HepG2 (cell line): ENCODE measurements around the gene CASKIN2. TPM values are rescaled to one million over a fixed set of nuclear protein-coding genes. Genes with fewer than 3 reads are reported as not detected.

Source experiments
- AHR ChIP-seq: IDR thresholded peaks from 2 replicates; pipeline ENCODE4 v1.6.1; 2018; ENCODE audit warnings: missing genetic modification reagents, missing compliant biosample characterization
- ATF7-NPFF ChIP-seq: sonication (generic); formaldehyde crosslinking; IDR thresholded peaks from 2 replicates; pipeline ENCODE4 v1.8.1; 2023; ENCODE audit warnings: mild to moderate bottlenecking, low read depth, missing genetic modification reagents, moderate library complexity
- FOXK2 ChIP-seq: fragments of 450-650 bp; IDR thresholded peaks from 2 replicates; pipeline ENCODE4 v1.6.1; 2016
- KLF12 ChIP-seq: sonication (generic); formaldehyde crosslinking; IDR thresholded peaks from 2 replicates; pipeline ENCODE4 v1.4.0; 2020; ENCODE audit warnings: missing genetic modification reagents, borderline replicate concordance
- MBD4 ChIP-seq: IDR thresholded peaks from 2 replicates; pipeline ENCODE4 v1.6.1; 2012; ENCODE audit warnings: low read length, inconsistent platforms, borderline replicate concordance
- MEF2D ChIP-seq: sonication (generic); formaldehyde crosslinking; IDR thresholded peaks from 2 replicates; pipeline ENCODE4 v1.5.1; 2020; ENCODE audit warnings: mild to moderate bottlenecking, missing genetic modification reagents
- MLLT10 ChIP-seq: sonication (generic); formaldehyde crosslinking; IDR thresholded peaks from 2 replicates; pipeline ENCODE4 v1.4.0; 2020; ENCODE audit warnings: missing genetic modification reagents
- NFATC3 ChIP-seq: sonication (generic); formaldehyde crosslinking; IDR thresholded peaks from 2 replicates; pipeline ENCODE4 v1.5.1; 2020; ENCODE audit warnings: mild to moderate bottlenecking, missing genetic modification reagents
- RBFOX2 ChIP-seq: fragments of 200-400 bp; formaldehyde crosslinking; IDR thresholded peaks from 2 replicates; pipeline ENCODE4 v1.6.1; 2017; ENCODE audit warnings: low read depth, mild to moderate bottlenecking, low read length
- REL ChIP-seq: sonication (generic); formaldehyde crosslinking; conservative IDR thresholded peaks from 2 replicates; pipeline ENCODE4 v1.8.0; 2022; ENCODE audit warnings: mild to moderate bottlenecking, missing genetic modification reagents, moderate library complexity
- RORA ChIP-seq: sonication (generic); formaldehyde crosslinking; IDR thresholded peaks from 2 replicates; pipeline ENCODE4 v1.5.0; 2020; ENCODE audit warnings: mild to moderate bottlenecking, missing genetic modification reagents, moderate library complexity
- SIX4 ChIP-seq: sonication (generic); formaldehyde crosslinking; IDR thresholded peaks from 2 replicates; pipeline ENCODE4 v1.4.0; 2020; ENCODE audit warnings: missing genetic modification reagents
- WIZ ChIP-seq: sonication (generic); formaldehyde crosslinking; IDR thresholded peaks from 2 replicates; pipeline ENCODE4 v1.5.1; 2020; ENCODE audit warnings: mild to moderate bottlenecking, missing genetic modification reagents
- ZNF354B ChIP-seq: sonication (generic); formaldehyde crosslinking; IDR thresholded peaks from 2 replicates; pipeline ENCODE4 v1.8.0; 2022; ENCODE audit warnings: mild to moderate bottlenecking, missing genetic modification reagents
- ZNF441 ChIP-seq: sonication (generic); formaldehyde crosslinking; IDR thresholded peaks from 2 replicates; pipeline ENCODE4 v1.7.0; 2021; ENCODE audit warnings: missing genetic modification reagents, borderline replicate concordance
- ZNF777 ChIP-seq: sonication (generic); formaldehyde crosslinking; IDR thresholded peaks from 2 replicates; pipeline ENCODE4 v1.4.0; 2020; ENCODE audit warnings: missing genetic modification reagents
- ZNF790 ChIP-seq: sonication (generic); formaldehyde crosslinking; IDR thresholded peaks from 2 replicates; pipeline ENCODE4 v1.8.0; 2022; ENCODE audit warnings: missing genetic modification reagents, mild to moderate bottlenecking, borderline replicate concordance
- polyA plus RNA-seq, 8 experiments: library from polyadenylated mRNA; depleted of rRNA in 3 of 8; stranded (reverse) in 7 of 8; unstranded in 1 of 8; fragments of >200 nt; fragmentation: Illumina TruSeq in 4 of 8; extraction: Trizol in 4 of 8; gene quantifications; 2 replicates each; pipeline versions ENCODE4 v1.2.1 to v1.2.3, GENCODE V29; 2011 to 2016; ENCODE audit warnings: low read depth in 4 of 8, missing spikeins in 1 of 8, mixed read lengths in 1 of 8; ENCODE audit not compliant: insufficient read depth in 1 of 8
- total RNA-seq, 5 experiments: library from RNA; depleted of rRNA; stranded (reverse); fragments of >200 nt; fragmentation: Illumina TruSeq; extraction: Trizol; gene quantifications; 2 replicates each; pipeline ENCODE4 v1.2.3, GENCODE V29; 2016; ENCODE audit warnings: low read depth in 1 of 5
- TF ChIP-seq, protein P1 (sequence below): sonication (generic); formaldehyde crosslinking; IDR thresholded peaks from 2 replicates; pipeline ENCODE4 v1.5.0; 2020; ENCODE audit warnings: mild to moderate bottlenecking, missing genetic modification reagents, borderline replicate concordance
- TF ChIP-seq, protein P2 (sequence below): IDR thresholded peaks from 2 replicates; pipeline ENCODE4 v1.6.1; 2016; ENCODE audit warnings: low read depth
- TF ChIP-seq, protein P3 (sequence below): sonication (generic); formaldehyde crosslinking; IDR thresholded peaks from 2 replicates; pipeline ENCODE4 v1.8.0; 2022; ENCODE audit warnings: mild to moderate bottlenecking, missing genetic modification reagents

CASKIN2 gene
- total and polyA plus RNA-seq, 2 of the 13 experiments (the other 11 are each of a cell fraction or from before 2014, with no cell fraction given) = 5.2 to 7.8 TPM

DNA sequence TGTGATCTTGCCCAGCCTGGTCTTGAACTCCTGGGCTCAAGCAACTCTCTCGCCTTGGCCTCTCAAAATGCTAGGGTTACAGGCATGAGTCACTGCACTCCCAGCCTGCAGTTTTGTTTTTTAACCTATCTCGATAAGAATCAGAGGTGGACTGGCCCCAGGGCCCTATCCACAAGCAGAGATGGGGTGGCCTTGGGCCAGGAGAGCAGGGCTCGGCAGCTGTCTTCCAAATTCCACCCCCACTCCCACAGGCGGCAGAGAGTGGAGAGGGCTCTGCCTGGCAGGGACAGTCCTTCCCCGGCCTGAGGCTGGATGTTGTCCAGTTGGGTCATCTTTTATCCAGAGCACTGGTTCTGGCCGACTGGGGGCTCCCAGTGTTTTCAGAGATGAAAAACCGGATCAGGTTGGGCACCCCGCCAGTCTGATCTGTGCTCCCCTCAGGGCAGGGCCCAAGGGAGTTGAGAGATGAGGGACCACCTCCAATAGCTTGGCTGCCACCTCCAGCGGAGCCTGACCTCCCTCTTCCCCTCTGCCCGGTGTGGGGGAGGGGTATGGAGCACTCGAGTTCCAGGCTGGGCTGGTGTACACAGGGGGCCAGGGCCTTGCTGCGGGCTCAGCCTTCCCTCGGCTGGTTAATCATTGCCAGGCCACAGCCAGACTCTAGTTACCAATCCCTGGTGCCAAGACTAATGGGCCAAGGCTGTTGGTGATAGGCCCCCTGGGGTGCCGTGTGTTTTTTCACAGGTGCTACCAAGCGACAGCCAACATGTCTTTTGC is 41.9 kb upstream of the CASKIN2 start (continued):
- TF ChIP-seq, protein P1, sequence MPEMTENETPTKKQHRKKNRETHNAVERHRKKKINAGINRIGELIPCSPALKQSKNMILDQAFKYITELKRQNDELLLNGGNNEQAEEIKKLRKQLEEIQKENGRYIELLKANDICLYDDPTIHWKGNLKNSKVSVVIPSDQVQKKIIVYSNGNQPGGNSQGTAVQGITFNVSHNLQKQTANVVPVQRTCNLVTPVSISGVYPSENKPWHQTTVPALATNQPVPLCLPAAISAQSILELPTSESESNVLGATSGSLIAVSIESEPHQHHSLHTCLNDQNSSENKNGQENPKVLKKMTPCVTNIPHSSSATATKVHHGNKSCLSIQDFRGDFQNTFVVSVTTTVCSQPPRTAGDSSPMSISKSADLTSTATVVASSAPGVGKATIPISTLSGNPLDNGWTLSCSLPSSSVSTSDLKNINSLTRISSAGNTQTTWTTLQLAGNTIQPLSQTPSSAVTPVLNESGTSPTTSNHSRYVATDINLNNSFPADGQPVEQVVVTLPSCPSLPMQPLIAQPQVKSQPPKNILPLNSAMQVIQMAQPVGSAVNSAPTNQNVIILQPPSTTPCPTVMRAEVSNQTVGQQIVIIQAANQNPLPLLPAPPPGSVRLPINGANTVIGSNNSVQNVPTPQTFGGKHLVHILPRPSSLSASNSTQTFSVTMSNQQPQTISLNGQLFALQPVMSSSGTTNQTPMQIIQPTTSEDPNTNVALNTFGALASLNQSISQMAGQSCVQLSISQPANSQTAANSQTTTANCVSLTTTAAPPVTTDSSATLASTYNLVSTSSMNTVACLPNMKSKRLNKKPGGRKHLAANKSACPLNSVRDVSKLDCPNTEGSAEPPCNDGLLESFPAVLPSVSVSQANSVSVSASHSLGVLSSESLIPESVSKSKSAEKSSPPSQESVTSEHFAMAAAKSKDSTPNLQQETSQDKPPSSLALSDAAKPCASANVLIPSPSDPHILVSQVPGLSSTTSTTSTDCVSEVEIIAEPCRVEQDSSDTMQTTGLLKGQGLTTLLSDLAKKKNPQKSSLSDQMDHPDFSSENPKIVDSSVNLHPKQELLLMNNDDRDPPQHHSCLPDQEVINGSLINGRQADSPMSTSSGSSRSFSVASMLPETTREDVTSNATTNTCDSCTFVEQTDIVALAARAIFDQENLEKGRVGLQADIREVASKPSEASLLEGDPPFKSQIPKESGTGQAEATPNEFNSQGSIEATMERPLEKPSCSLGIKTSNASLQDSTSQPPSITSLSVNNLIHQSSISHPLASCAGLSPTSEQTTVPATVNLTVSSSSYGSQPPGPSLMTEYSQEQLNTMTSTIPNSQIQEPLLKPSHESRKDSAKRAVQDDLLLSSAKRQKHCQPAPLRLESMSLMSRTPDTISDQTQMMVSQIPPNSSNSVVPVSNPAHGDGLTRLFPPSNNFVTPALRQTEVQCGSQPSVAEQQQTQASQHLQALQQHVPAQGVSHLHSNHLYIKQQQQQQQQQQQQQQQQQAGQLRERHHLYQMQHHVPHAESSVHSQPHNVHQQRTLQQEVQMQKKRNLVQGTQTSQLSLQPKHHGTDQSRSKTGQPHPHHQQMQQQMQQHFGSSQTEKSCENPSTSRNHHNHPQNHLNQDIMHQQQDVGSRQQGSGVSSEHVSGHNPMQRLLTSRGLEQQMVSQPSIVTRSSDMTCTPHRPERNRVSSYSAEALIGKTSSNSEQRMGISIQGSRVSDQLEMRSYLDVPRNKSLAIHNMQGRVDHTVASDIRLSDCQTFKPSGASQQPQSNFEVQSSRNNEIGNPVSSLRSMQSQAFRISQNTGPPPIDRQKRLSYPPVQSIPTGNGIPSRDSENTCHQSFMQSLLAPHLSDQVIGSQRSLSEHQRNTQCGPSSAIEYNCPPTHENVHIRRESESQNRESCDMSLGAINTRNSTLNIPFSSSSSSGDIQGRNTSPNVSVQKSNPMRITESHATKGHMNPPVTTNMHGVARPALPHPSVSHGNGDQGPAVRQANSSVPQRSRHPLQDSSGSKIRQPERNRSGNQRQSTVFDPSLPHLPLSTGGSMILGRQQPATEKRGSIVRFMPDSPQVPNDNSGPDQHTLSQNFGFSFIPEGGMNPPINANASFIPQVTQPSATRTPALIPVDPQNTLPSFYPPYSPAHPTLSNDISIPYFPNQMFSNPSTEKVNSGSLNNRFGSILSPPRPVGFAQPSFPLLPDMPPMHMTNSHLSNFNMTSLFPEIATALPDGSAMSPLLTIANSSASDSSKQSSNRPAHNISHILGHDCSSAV = no peak
- no peak; the same call in 1 of the 2 replicates for TF ChIP-seq KLF12 (CRISPR knock-in tag)
- TF ChIP-seq RBFOX2 = peak; percentile 44
- TF ChIP-seq MEF2D (CRISPR knock-in tag) = peak; percentile 91; the same call in 1 of the 2 replicates
- TF ChIP-seq REL = no peak
- TF ChIP-seq ZNF777 (CRISPR knock-in tag) = peak; percentile 66; the same call in 1 of the 2 replicates
- TF ChIP-seq RORA (CRISPR knock-in tag) = no peak
- TF ChIP-seq ZNF441 (CRISPR knock-in tag) = no peak; the same call in 1 of the 2 replicates
- TF ChIP-seq WIZ = no peak; the same call in 1 of the 2 replicates
- no peak for TF ChIP-seq MBD4
- peak; percentile 79 for TF ChIP-seq FOXK2
- TF ChIP-seq ZNF790 (CRISPR knock-in tag) = no peak
- TF ChIP-seq MLLT10 (CRISPR knock-in tag) = no peak
- peak; percentile 95 for TF ChIP-seq ZNF354B (CRISPR knock-in tag)
- TF ChIP-seq AHR (CRISPR knock-in tag) = no peak
- TF ChIP-seq, protein P2, sequence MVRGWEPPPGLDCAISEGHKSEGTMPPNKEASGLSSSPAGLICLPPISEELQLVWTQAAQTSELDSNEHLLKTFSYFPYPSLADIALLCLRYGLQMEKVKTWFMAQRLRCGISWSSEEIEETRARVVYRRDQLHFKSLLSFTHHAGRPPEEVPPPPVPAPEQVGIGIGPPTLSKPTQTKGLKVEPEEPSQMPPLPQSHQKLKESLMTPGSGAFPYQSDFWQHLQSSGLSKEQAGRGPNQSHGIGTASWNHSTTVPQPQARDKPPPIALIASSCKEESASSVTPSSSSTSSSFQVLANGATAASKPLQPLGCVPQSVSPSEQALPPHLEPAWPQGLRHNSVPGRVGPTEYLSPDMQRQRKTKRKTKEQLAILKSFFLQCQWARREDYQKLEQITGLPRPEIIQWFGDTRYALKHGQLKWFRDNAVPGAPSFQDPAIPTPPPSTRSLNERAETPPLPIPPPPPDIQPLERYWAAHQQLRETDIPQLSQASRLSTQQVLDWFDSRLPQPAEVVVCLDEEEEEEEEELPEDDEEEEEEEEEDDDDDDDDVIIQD (CRISPR knock-in tag) = peak; percentile 56; the same call in 1 of the 2 replicates
- 0 out of 2 replicates have a peak, but pooled peaks have one; percentile 61 for TF ChIP-seq ATF7-NPFF (CRISPR knock-in tag)
- TF ChIP-seq, protein P3, sequence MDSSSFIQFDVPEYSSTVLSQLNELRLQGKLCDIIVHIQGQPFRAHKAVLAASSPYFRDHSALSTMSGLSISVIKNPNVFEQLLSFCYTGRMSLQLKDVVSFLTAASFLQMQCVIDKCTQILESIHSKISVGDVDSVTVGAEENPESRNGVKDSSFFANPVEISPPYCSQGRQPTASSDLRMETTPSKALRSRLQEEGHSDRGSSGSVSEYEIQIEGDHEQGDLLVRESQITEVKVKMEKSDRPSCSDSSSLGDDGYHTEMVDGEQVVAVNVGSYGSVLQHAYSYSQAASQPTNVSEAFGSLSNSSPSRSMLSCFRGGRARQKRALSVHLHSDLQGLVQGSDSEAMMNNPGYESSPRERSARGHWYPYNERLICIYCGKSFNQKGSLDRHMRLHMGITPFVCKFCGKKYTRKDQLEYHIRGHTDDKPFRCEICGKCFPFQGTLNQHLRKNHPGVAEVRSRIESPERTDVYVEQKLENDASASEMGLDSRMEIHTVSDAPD (CRISPR knock-in tag) = peak; percentile 99
- no peak for TF ChIP-seq SIX4
- peak; percentile 66; the same call in 1 of the 2 replicates for TF ChIP-seq NFATC3 (CRISPR knock-in tag)
